SU-DHL-6 (cell line): Measurements from ENCODE around the gene IL3.

Experiments used
- H2AFZ ChIP-seq: fragments of 200-600 bp; sonication (generic); 2 replicates; pipeline ENCODE4 v1.6.1; 2014; ENCODE audit warnings: low read depth, mild to moderate bottlenecking, moderate library complexity, mixed read lengths, antibody characterized with exemption, low read length; ENCODE audit not compliant: severe bottlenecking
- H3F3A ChIP-seq: fragments of 200-600 bp; shearing (Covaris generic); 2 replicates; pipeline ENCODE4 v1.6.0; 2016; ENCODE audit warnings: antibody characterized with exemption, mild to moderate bottlenecking; ENCODE audit not compliant: insufficient read depth
- H3K27ac ChIP-seq: fragments of 200-600 bp; sonication (generic); 2 replicates; pipeline ENCODE4 v1.5.1; 2016; ENCODE audit warnings: low read depth, mild to moderate bottlenecking, low read length, moderate library complexity, mixed read lengths
- H3K27me3 ChIP-seq: fragments of 200-600 bp; sonication (generic), shearing (Covaris generic); 2 replicates; pipeline ENCODE4 v1.6.0; 2014; ENCODE audit warnings: mild to moderate bottlenecking, low read length
- H3K36me3 ChIP-seq: fragments of 200-600 bp; sonication (generic); 2 replicates; pipeline ENCODE4 v1.6.1; 2014; ENCODE audit warnings: mild to moderate bottlenecking, low read length, mixed read lengths
- H3K4me2 ChIP-seq: fragments of 300-600, 200-600 bp; shearing (Covaris generic), sonication (generic); 2 replicates; pipeline ENCODE4 v1.6.0; 2014; ENCODE audit warnings: low read length, low read depth, mild to moderate bottlenecking; ENCODE audit not compliant: poor library complexity, severe bottlenecking
- H3K4me3 ChIP-seq: fragments of 200-600 bp; sonication (generic); 2 replicates; pipeline ENCODE4 v1.5.1; 2014; ENCODE audit warnings: antibody characterized with exemption, low read length, mild to moderate bottlenecking, mixed read lengths; ENCODE audit not compliant: insufficient read depth, poor library complexity, severe bottlenecking
- H3K79me2 ChIP-seq: fragments of 200-600 bp; sonication (generic); 2 replicates; pipeline ENCODE4 v1.6.1; 2014; ENCODE audit warnings: mild to moderate bottlenecking, low read length, moderate library complexity; ENCODE audit not compliant: insufficient read depth
- H3K9ac ChIP-seq: fragments of 200-600 bp; sonication (generic); 2 replicates; pipeline ENCODE4 v1.7.0; 2014; ENCODE audit warnings: mild to moderate bottlenecking, low read length
- H3K9me2 ChIP-seq: fragments of 200-600 bp; sonication (generic); replicated peaks from 2 replicates; pipeline ENCODE4 v1.6.1; 2014; ENCODE audit warnings: low read length; ENCODE audit not compliant: insufficient read depth
- H3K9me3 ChIP-seq: fragments of 200-600 bp; sonication (generic); 2 replicates; pipeline ENCODE4 v1.6.1; 2014; ENCODE audit warnings: low read length, mixed read lengths; ENCODE audit not compliant: insufficient read depth
- H4K20me1 ChIP-seq: fragments of 200-600 bp; sonication (generic); 2 replicates; pipeline ENCODE4 v1.6.1; 2014; ENCODE audit warnings: low read depth, mild to moderate bottlenecking, antibody characterized with exemption, low read length, moderate library complexity, mixed read lengths
- CTCF ChIP-seq: fragments of 200-600 bp; sonication (generic); IDR thresholded peaks from one replicate; pipeline ENCODE4 v1.5.1; 2017; ENCODE audit warnings: antibody characterized with exemption, mild to moderate bottlenecking, low read length, moderate library complexity; ENCODE audit not compliant: insufficient read depth, poor library complexity, severe bottlenecking
- EZH2phosphoT487 ChIP-seq: fragments of 200-600 bp; sonication (generic), shearing (Covaris generic); conservative IDR thresholded peaks from 2 replicates; pipeline ENCODE4 v1.6.1; 2018; ENCODE audit warnings: mild to moderate bottlenecking, antibody characterized with exemption, low read length, moderate library complexity, mixed read lengths

The IL3 gene

GRCh38 chr5:132102944-132103331 lies 42.5 kb downstream of the IL3 start:
- Histone ChIP-seq H3K27ac (no peak overlapping the region), H3F3A (no peaks in the 10 kb centered on the region), H3K9me3 (no peaks in the 10 kb centered on the region), H3K79me2 (no peaks in the 10 kb centered on the region), H4K20me1 (no peaks in the 10 kb centered on the region), H3K9me2 (no peaks in the 10 kb centered on the region), H3K27me3 (no peaks in the 10 kb centered on the region), H3K36me3 (no peaks in the 10 kb centered on the region), H3K4me3 (no peak overlapping the region), H2AFZ (no peak overlapping the region), H3K9ac (peak overlapping the region; percentile 18), H3K4me2 (peak overlapping the region; percentile 43)
- TF ChIP-seq EZH2phosphoT487 (no peak), CTCF (no peak)

- no peaks in the 10 kb centered on the region for H3K27me3 ChIP-seq
- H3K9me2 ChIP-seq = no peaks in the 10 kb centered on the region
- TF ChIP-seq EZH2phosphoT487 = no peak
- no peak for TF ChIP-seq CTCF
- H3K79me2 ChIP-seq = no peaks in the 10 kb centered on the region
- no peaks in the 10 kb centered on the region for H3K9me3 ChIP-seq
- H2AFZ ChIP-seq = no peak overlapping the region
- no peaks in the 10 kb centered on the region for H4K20me1 ChIP-seq
- no peaks in the 10 kb centered on the region for H3F3A ChIP-seq
- peak overlapping the region; percentile 43 for H3K4me2 ChIP-seq
- no peak overlapping the region for H3K27ac ChIP-seq
- peak overlapping the region; percentile 18 for H3K9ac ChIP-seq
- H3K4me3 ChIP-seq = no peak overlapping the region
- H3K36me3 ChIP-seq = no peaks in the 10 kb centered on the region
Observed at GRCh38 chr5:132103332-132103951, 43.0 kb downstream of the IL3 start.

- no peaks in the 10 kb centered on the region for H3K9me3 ChIP-seq
- TF ChIP-seq CTCF = no peak
- no peak for TF ChIP-seq EZH2phosphoT487
- H3K27me3 ChIP-seq = no peaks in the 10 kb centered on the region
- H2AFZ ChIP-seq = no peak overlapping the region
- no peak overlapping the region for H3K4me3 ChIP-seq
- no peak overlapping the region for H3K9ac ChIP-seq
- no peaks in the 10 kb centered on the region for H3K79me2 ChIP-seq
- H3F3A ChIP-seq = no peaks in the 10 kb centered on the region
- no peak overlapping the region for H3K27ac ChIP-seq
- H4K20me1 ChIP-seq = no peaks in the 10 kb centered on the region
- H3K9me2 ChIP-seq = no peaks in the 10 kb centered on the region
- H3K4me2 ChIP-seq = no peak overlapping the region
- H3K36me3 ChIP-seq = no peaks in the 10 kb centered on the region
Observed at GRCh38 chr5:132103969-132104391, 43.5 kb downstream of the IL3 start.
